ENCODE measurements around the gene CDC20B.

- TF ChIP-seq, protein P1, sequence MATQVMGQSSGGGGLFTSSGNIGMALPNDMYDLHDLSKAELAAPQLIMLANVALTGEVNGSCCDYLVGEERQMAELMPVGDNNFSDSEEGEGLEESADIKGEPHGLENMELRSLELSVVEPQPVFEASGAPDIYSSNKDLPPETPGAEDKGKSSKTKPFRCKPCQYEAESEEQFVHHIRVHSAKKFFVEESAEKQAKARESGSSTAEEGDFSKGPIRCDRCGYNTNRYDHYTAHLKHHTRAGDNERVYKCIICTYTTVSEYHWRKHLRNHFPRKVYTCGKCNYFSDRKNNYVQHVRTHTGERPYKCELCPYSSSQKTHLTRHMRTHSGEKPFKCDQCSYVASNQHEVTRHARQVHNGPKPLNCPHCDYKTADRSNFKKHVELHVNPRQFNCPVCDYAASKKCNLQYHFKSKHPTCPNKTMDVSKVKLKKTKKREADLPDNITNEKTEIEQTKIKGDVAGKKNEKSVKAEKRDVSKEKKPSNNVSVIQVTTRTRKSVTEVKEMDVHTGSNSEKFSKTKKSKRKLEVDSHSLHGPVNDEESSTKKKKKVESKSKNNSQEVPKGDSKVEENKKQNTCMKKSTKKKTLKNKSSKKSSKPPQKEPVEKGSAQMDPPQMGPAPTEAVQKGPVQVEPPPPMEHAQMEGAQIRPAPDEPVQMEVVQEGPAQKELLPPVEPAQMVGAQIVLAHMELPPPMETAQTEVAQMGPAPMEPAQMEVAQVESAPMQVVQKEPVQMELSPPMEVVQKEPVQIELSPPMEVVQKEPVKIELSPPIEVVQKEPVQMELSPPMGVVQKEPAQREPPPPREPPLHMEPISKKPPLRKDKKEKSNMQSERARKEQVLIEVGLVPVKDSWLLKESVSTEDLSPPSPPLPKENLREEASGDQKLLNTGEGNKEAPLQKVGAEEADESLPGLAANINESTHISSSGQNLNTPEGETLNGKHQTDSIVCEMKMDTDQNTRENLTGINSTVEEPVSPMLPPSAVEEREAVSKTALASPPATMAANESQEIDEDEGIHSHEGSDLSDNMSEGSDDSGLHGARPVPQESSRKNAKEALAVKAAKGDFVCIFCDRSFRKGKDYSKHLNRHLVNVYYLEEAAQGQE (IDR thresholded peaks at IDR 0.05; ENCODE audit: low read depth, low read length): no peak
- TF ChIP-seq EZH2phosphoT487 (IDR thresholded peaks at IDR 0.05; ENCODE audit: borderline replicate concordance, low read depth) (no peak), CTCF (IDR thresholded peaks at IDR 0.05) (no peak), NRF1 (IDR thresholded peaks at IDR 0.05; ENCODE audit: low read depth, low read length) (no peak), MXI1 (IDR thresholded peaks at IDR 0.05; ENCODE audit: low read depth, low read length) (no peak), GABPA (IDR thresholded peaks at IDR 0.05; ENCODE audit: low read depth) (no peak), POLR2AphosphoS5 (IDR thresholded peaks at IDR 0.05; ENCODE audit: low read depth, low read length) (no peak), JUND (IDR thresholded peaks at IDR 0.05) (no peak), ELF1 (IDR thresholded peaks at IDR 0.05) (no peak), EP300 (IDR thresholded peaks at IDR 0.05; ENCODE audit: borderline replicate concordance in 1 of 2, low read depth in 1 of 2, low read length in 1 of 2) (no peak), YY1 (IDR thresholded peaks at IDR 0.05; ENCODE audit: low read depth) (no peak), CHD2 (IDR thresholded peaks at IDR 0.05; ENCODE audit: low read length, partially characterized antibody) (no peak)
Measured at GRCh38 chr5:55146080-55146479, 26.9 kb downstream of the CDC20B start.

Data from SK-N-SH (cell line).